Heart left ventricle (tissue), 16 donors: ENCODE measurements around the gene PHACTR3. TPM values are rescaled to one million over a fixed set of nuclear protein-coding genes. Genes with fewer than 3 reads are reported as not detected.

Source experiments
- ATAC-seq, 4 donors: fragments of 200-7000 bp; cut with Tn5 transposase; one replicate each; pipeline ENCODE4 v1.9.1; 2020 to 2022; ENCODE audit warnings: moderate library complexity in 4 of 4, mild to moderate bottlenecking in 3 of 4, moderate number of reproducible peaks in 1 of 4
- DNase-seq, 5 donors: peaks; one replicate each; pipeline ENCODE4 v3.0.0-alpha.2; 2020
- H3K27ac ChIP-seq, 12 donors: fragments of 200-600 bp; sonication (generic) in 4 of 12; one replicate each; pipeline versions ENCODE4 v1.5.0 to v1.8.0; 2016 to 2022; ENCODE audit warnings: mild to moderate bottlenecking in 2 of 12
- H3K27me3 ChIP-seq, 9 donors: fragments of 200-600 bp; sonication (generic) in 2 of 9; one replicate each; pipeline versions ENCODE4 v1.5.1 to v1.8.0; 2016 to 2022; ENCODE audit warnings: mild to moderate bottlenecking in 3 of 9
- H3K36me3 ChIP-seq, 9 donors: fragments of 200-600 bp; sonication (generic) in 2 of 9; one replicate each; pipeline versions ENCODE4 v1.5.0 to v1.8.0; 2018 to 2022; ENCODE audit warnings: mild to moderate bottlenecking in 2 of 9
- H3K4me1 ChIP-seq, 12 donors: fragments of 200-600 bp; sonication (generic) in 4 of 12; one replicate each; pipeline versions ENCODE4 v1.5.0 to v1.8.0; 2016 to 2022; ENCODE audit warnings: mild to moderate bottlenecking in 3 of 12
- H3K4me3 ChIP-seq, 12 donors: fragments of 200-600 bp; sonication (generic) in 4 of 12; one replicate each; pipeline versions ENCODE4 v1.5.0 to v1.8.0; 2017 to 2022; ENCODE audit warnings: mild to moderate bottlenecking in 9 of 12, moderate library complexity in 4 of 12
- H3K9me3 ChIP-seq, 12 donors: fragments of 200-600 bp; sonication (generic) in 4 of 12; one replicate each; pipeline versions ENCODE4 v1.5.0 to v1.8.0; 2016 to 2022; ENCODE audit warnings: mild to moderate bottlenecking in 1 of 12
- POLR2A ChIP-seq, 2 donors: fragments of 450-650 bp; IDR thresholded peaks; one replicate each; pipeline ENCODE4 v1.6.1; 2017; ENCODE audit warnings: antibody characterized with exemption in 2 of 2, mild to moderate bottlenecking in 2 of 2, moderate library complexity in 2 of 2
- WGBS, 4 donors: extraction: QIAGEN DNeasy Blood & Tissue Kit in 2 of 4; methylation state at CpG; one replicate each; pipeline versions ENCODE4 v1.1.5 to v1.1.7; 2013 to 2018; 5-methylcytosine and 5-hydroxymethylcytosine counted together
- intact Hi-C, 10 donors: fragments of 100-400 bp; cut with DNase I; formaldehyde crosslinking; loops; one replicate each; pipeline versions ENCODE4 v1.11.1 to v1.14.2; 2022
- polyA plus RNA-seq, 2 donors: library from polyadenylated mRNA; stranded (reverse); fragments of 200-250 nt; gene quantifications; one replicate each; pipeline ENCODE4 v1.2.3, GENCODE V29; 2013
- total RNA-seq, 9 donors: library from RNA; depleted of rRNA in 2 of 9; stranded (reverse); fragments of >200 nt in 2 of 9; fragmentation: NEBNext Ultra II Directional in 3 of 9; extraction: Animal tissue kit (Norgen Biotek cat#: 25700) in 3 of 9; gene quantifications; one replicate each; pipeline versions ENCODE4 v1.1.0 to v1.2.4, GENCODE V29; 2016 to 2023
- TF ChIP-seq, protein P1 (sequence below), 12 donors: fragments of 200-600 bp; sonication (generic) in 4 of 12; IDR thresholded peaks; one replicate each; pipeline versions ENCODE4 v1.5.0 to v1.8.0; 2018 to 2022; ENCODE audit warnings: antibody characterized with exemption in 12 of 12, mild to moderate bottlenecking in 5 of 12
- donor health status: ischemic (EF 13 %, LVEDD 7.1; RV severe dilation, severe dysfunction).
- donor health status: healthy with polysubstance abuse.
- donor health status: DM: no; HTN: yes; CAD: no.
- donor health status: DM: no; HTN: no; CAD: no.
- donor health status: ischemic (EF 25% LVEDD 6.9; RV normal size, moderate dysfunction).
- donor health status: ischemic (EF 25% LVEDD 5.7; RV mildly dilated, moderate dysfunction).
- donor health status: healthy.
- donor health status: DM: yes; HTN: yes; CAD: no.
- donor health status: ischemic (EF 35%, LVEDD 5.7; RV mildly dilated, moderate dysfunction).
- donor health status: nonischemic (EF 11% LVEDD 7.7; RV severe dilation, severe dysfunction).
- donor health status: DM: yes; HTN: yes; CAD: no.
- donor health status: PGD.
- donor health status: ischemic (EF 29% LVEDD 5.4; RV normal size, mild dysfunction).
- donor health status: nonischemic (EF 23%, LVEDD 6.1; RV moderate dilation, normal function).

PHACTR3 gene
- total and polyA plus RNA-seq, 11 donors = 0.19 to 14.6 (median 3.5) TPM

DNA sequence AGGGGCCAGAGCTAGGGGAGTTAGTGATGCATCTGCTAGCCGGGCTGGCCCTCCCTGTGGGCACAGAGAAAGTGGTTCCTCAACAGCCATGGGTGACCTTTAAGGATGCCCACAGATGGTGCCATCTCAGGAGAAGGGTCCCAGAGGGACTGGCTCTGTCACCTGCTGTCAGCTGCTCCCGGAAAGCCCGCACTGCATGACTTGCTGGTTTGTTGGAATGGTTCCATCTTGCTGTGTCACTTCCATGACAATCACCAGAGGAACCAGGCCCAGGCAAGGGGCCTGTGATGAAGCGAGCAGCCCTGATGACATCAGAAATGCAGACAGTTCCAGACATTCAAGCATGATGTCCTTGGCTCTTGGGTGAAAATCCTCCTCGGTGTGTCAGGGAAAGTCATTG, 125.2 kb downstream of the PHACTR3 start:
- no peaks in the 10 kb centered on the region for H3K36me3 ChIP-seq
- peaks cover 0 to 85% (median 3%) of the 10 kb centered on the region in 9 donors for H3K27me3 ChIP-seq
- H3K4me3 ChIP-seq = no peak overlapping the region
- intact Hi-C loops = no loop called here
- 73 to 78% (median 77%) methylated on average over 4 to 5 of the region's 5 CpGs for WGBS, 4 donors
- no peaks in the 10 kb centered on the region for H3K9me3 ChIP-seq
- no peaks in the 10 kb centered on the region for H3K4me1 ChIP-seq
- ATAC-seq (no peak), DNase-seq (no peak)
- no peak overlapping the region for H3K27ac ChIP-seq
- TF ChIP-seq POLR2A (IDR thresholded peaks at IDR 0.05) = no peak
- TF ChIP-seq, protein P1, sequence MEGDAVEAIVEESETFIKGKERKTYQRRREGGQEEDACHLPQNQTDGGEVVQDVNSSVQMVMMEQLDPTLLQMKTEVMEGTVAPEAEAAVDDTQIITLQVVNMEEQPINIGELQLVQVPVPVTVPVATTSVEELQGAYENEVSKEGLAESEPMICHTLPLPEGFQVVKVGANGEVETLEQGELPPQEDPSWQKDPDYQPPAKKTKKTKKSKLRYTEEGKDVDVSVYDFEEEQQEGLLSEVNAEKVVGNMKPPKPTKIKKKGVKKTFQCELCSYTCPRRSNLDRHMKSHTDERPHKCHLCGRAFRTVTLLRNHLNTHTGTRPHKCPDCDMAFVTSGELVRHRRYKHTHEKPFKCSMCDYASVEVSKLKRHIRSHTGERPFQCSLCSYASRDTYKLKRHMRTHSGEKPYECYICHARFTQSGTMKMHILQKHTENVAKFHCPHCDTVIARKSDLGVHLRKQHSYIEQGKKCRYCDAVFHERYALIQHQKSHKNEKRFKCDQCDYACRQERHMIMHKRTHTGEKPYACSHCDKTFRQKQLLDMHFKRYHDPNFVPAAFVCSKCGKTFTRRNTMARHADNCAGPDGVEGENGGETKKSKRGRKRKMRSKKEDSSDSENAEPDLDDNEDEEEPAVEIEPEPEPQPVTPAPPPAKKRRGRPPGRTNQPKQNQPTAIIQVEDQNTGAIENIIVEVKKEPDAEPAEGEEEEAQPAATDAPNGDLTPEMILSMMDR (IDR thresholded peaks at IDR 0.05) = no peak

DNA sequence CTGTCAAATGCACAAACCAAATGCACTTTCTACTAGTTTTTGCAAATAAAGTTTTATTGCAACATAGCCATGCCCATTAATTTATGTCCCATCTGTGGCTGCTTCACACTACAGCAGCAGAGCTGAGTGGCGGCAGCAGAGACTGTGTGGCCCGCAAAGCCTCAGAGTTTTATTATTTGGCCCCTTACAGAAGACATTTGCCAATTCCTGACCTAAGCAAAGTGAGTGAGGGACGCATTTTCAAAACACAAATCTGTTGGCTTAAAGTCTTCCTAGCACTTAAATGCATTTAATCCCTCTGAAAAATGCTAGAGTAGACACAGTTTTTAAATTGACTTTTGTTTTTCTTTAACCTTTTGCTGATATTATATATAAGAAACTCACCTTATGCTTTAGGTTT, 126.4 kb downstream of the PHACTR3 start:
- DNase-seq = no peak
- Histone ChIP-seq H3K4me3 (no peak overlapping the region), H3K27ac (no peak overlapping the region), H3K27me3 (peaks cover 0 to 79% (median 2%) of the 10 kb centered on the region in 9 donors), H3K9me3 (no peaks in the 10 kb centered on the region), H3K36me3 (no peaks in the 10 kb centered on the region), H3K4me1 (no peaks in the 10 kb centered on the region)
- no peak for TF ChIP-seq POLR2A (IDR thresholded peaks at IDR 0.05)
- TF ChIP-seq, protein P1 (IDR thresholded peaks at IDR 0.05) = no peak
- intact Hi-C loops = no loop called here
- 83 to 97% (median 89%) methylated on average over 3 of the region's 3 CpGs for WGBS, 4 donors
- ATAC-seq = no peak

DNA sequence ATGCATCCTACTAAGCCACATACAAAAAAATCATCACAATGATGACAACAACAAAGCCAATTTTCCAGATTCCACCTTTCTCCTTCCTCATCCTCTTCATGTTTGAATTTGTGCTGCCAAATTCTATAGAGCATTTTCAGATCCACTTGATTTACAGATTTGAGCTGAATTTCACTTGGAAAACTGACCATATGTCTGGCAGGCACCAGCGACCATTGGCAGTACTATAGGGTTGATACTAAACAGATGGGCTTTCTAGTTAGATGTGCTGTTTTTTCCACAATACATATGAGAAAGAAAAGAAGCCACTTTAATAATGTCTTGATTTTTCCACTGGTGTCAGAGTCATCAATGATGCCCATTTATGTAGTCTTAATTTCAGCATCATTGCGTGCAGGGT, 127.0 kb downstream of the PHACTR3 start:
- no peak for ATAC-seq
- H3K4me1 ChIP-seq = no peaks in the 10 kb centered on the region
- DNase-seq = no peak
- H3K27ac ChIP-seq = no peak overlapping the region
- no peak overlapping the region for H3K4me3 ChIP-seq
- TF ChIP-seq POLR2A (IDR thresholded peaks at IDR 0.05) = no peak
- TF ChIP-seq, protein P1 (IDR thresholded peaks at IDR 0.05) = no peak
- WGBS, 4 donors = 78 to 86% (median 83%) methylated on average over 2 of the region's 2 CpGs
- intact Hi-C loops = no loop called here
- no peaks in the 10 kb centered on the region for H3K9me3 ChIP-seq
- no peaks in the 10 kb centered on the region for H3K36me3 ChIP-seq
- H3K27me3 ChIP-seq = peaks cover 0 to 74% (median 2%) of the 10 kb centered on the region in 9 donors

DNA sequence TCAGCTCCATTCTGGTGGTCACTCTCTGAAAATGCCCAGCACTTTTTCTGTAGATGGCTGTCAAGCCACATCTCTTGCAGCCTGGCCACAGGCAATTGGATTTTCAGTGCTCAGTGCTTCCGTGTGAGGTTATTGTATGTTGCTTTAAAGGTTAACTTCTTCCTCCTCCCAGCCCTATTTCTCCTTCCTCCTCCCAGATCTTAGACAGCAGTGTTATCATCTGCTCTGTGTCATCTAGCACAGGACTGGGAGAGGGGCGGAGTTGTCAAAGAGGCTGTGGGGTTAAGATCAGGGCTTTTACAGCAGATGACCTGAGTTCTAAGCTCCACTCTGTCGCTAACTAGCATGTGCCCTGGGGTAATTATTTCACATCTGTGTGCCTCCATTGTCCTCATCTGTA, 129.0 kb downstream of the PHACTR3 start:
- H3K27me3 ChIP-seq = peaks cover 0 to 65% (median 2%) of the 10 kb centered on the region in 9 donors
- no peaks in the 10 kb centered on the region for H3K9me3 ChIP-seq
- WGBS, 4 donors = 49 to 57% (median 56%) methylated on average over 3 of the region's 3 CpGs
- no peak overlapping the region for H3K4me3 ChIP-seq
- no peak overlapping the region for H3K27ac ChIP-seq
- DNase-seq (no peak), ATAC-seq (no peak)
- TF ChIP-seq, protein P1 (IDR thresholded peaks at IDR 0.05) = no peak
- TF ChIP-seq POLR2A (IDR thresholded peaks at IDR 0.05) = no peak
- intact Hi-C loops = no loop called here
- no peaks in the 10 kb centered on the region for H3K36me3 ChIP-seq
- no peaks in the 10 kb centered on the region for H3K4me1 ChIP-seq
